Right hindlimb (tissue), 1 donor: ENCODE results near the gene ANKMY1.

ENCODE experiments used
- DNase-seq: peaks from one replicate; pipeline ENCODE4 v3.0.0-alpha.2; 2018

ANKMY1 gene

GRCh38 chr2:240456447-240457222 is 101.2 kb downstream of the ANKMY1 start:
- DNase-seq: peak; percentile 36

- peak; percentile 36 for DNase-seq
Observed at GRCh38 chr2:240455647-240456446, 101.9 kb downstream of the ANKMY1 start.

GRCh38 chr2:240455272-240455646 is 102.5 kb downstream of the ANKMY1 start:
- DNase-seq: no peak

- peak; percentile 17 for DNase-seq
Observed at GRCh38 chr2:240454106-240454901, 103.5 kb downstream of the ANKMY1 start.

GRCh38 chr2:240453461-240454105 is 104.2 kb downstream of the ANKMY1 start:
- DNase-seq: peak; percentile 25

- DNase-seq: peak; percentile 79
Observed at GRCh38 chr2:240452462-240453256, 105.1 kb downstream of the ANKMY1 start.

GRCh38 chr2:240451791-240452461 is 105.9 kb downstream of the ANKMY1 start:
- peak; percentile 30 for DNase-seq

- peak; percentile 20 for DNase-seq
Observed at GRCh38 chr2:240451108-240451611, 106.6 kb downstream of the ANKMY1 start.

- peak; percentile 13 for DNase-seq
Observed at GRCh38 chr2:240450532-240451107, 107.2 kb downstream of the ANKMY1 start.

GRCh38 chr2:240449764-240450531 is 107.8 kb downstream of the ANKMY1 start:
- DNase-seq: no peak

GRCh38 chr2:240448387-240449274 is 109.2 kb downstream of the ANKMY1 start:
- DNase-seq: no peak

GRCh38 chr2:240447934-240448333 is 109.9 kb downstream of the ANKMY1 start:
- DNase-seq: no peak

- DNase-seq: no peak
Observed at GRCh38 chr2:240447331-240447730, 110.5 kb downstream of the ANKMY1 start.

- DNase-seq: no peak
Observed at GRCh38 chr2:240446664-240447175, 111.1 kb downstream of the ANKMY1 start.

GRCh38 chr2:240445961-240446663 is 111.7 kb downstream of the ANKMY1 start:
- no peak for DNase-seq

- no peak for DNase-seq
Observed at GRCh38 chr2:240444464-240444863, 113.3 kb downstream of the ANKMY1 start.

GRCh38 chr2:240443891-240444301 is 113.9 kb downstream of the ANKMY1 start:
- no peak for DNase-seq
